ENCODE results near the gene GABRR1. TPM values are rescaled to one million over a fixed set of nuclear protein-coding genes. Genes with fewer than 3 reads are reported as not detected.

The GABRR1 gene
- total RNA-seq, 2 experiments from 2014 or later, result not detected

DNA sequence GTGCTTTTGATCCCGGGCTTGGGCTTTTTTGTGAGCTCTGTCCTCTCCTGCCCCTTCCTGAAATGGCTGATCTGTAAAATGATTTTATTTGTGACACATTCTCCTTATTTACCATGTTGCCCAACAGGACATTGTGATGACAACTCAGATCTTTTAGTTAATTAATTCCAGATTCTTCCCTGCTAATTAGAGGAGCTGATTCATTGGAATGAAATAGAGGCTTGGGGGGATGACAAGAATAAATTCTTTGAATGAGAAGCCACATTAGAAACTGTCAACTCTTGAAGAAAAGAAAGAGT, 26.1 kb upstream of the GABRR1 start:
- DNase-seq (ENCODE audit: low spot score), result no peak
- POLR2A ChIA-PET, result interaction anchor here (0.6 to 1.3 kb wide), 3 partner anchors 11 to 280 kb away, joined by 3 to 5 read pairs (median 4); partner anchors contain the start of genes PNRC1 and RNGTT
- H4K20me1 ChIP-seq (ENCODE audit: insufficient read depth, low read length), result no peaks in the 10 kb centered on the region
- CTCF ChIA-PET (ENCODE audit: unreplicated experiment), result interaction anchor here (1.0 kb wide), 1 partner anchor 97 kb away, joined by 3 read pairs; the partner anchor contains the start of gene PM20D2
- intact Hi-C loops (cut with micrococcal nuclease; ENCODE audit: unreplicated experiment), result no loop called here
- peak overlapping the region; percentile 40; the same call in 1 of the 2 replicates for H3K4me2 ChIP-seq (ENCODE audit: low read length)
- no peak overlapping the region for H3K4me3 ChIP-seq (ENCODE audit: low read depth, low read length, poor library complexity, severe bottlenecking)
- H3K9me2 ChIP-seq (ENCODE audit: insufficient read depth, low read length), result no peaks in the 10 kb centered on the region
- H3K4me1 ChIP-seq (ENCODE audit: insufficient read depth, low read length, poor library complexity, severe bottlenecking), result peaks cover 43% of the 10 kb centered on the region
- H3K9me3 ChIP-seq (ENCODE audit: low read length), result 0 out of 2 replicates have a peak, but pooled peaks cover 4% of the 10 kb centered on the region
- no peaks in the 10 kb centered on the region for H3K79me2 ChIP-seq (ENCODE audit: insufficient read depth, low read depth, low read length)
- no peaks in the 10 kb centered on the region for H3K36me3 ChIP-seq (ENCODE audit: insufficient read depth, low read length)
- TF ChIP-seq EZH2phosphoT487 (IDR thresholded peaks at IDR 0.05; ENCODE audit: borderline replicate concordance, low read depth, low read length), result no peak
- no peak for TF ChIP-seq CTCF (conservative IDR thresholded peaks at IDR 0.05; ENCODE audit: low read length)
- no peak overlapping the region for H3K27ac ChIP-seq (ENCODE audit: low read depth, low read length, poor library complexity, severe bottlenecking)
- H2AFZ ChIP-seq (ENCODE audit: low read length), result peak overlapping the region; percentile 34; the same call in 1 of the 2 replicates
- BruUV-seq (replicated peaks), result no TSS peak

DNA sequence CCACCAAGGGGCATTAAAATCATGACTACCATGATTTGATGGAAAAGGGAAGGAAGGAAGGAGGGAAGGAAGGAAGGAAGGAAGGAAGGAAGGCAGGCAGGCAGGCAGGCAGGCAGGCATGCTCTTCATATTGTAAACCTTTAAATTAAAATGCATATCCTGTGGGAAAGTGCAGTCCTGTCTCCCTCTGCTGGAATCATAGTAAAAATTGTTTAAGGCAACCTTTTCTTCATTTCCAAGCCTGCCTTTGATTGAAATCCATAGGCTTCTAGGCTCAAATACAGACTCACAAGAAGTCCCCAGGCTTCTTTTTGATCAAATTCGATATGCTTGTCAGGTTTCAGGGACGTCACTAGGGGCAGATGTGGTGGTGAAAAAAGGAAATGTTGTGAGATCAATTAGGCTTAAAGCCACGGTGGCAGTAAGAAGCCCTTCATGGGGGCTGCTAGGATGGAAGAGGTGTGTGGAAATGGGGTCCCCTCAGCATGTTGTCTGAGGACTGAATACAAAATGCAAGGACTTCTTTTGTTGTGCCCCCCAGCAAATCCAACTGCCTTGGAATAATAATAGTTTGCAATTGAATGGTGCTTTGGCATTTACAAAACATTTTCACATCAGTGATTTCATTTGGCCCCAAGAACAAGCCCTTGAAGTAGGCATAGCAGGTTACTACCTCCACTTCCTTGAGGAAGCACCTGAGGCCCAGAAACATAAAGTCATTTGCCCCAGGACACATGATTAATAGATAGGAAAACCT, 25.6 kb upstream of the GABRR1 start:
- ChIA-PET POLR2A (interaction anchor here (1.3 kb wide), 1 partner anchor 10 kb away, joined by 3 read pairs; no protein-coding TSS in a partner anchor), CTCF (ENCODE audit: unreplicated experiment) (no interaction called here)
- peak overlapping the region; percentile 40 for H3K4me2 ChIP-seq (ENCODE audit: low read length)
- no peaks in the 10 kb centered on the region for H3K36me3 ChIP-seq (ENCODE audit: insufficient read depth, low read length)
- H3K4me3 ChIP-seq (ENCODE audit: low read depth, low read length, poor library complexity, severe bottlenecking), result no peak overlapping the region
- H3K4me1 ChIP-seq (ENCODE audit: insufficient read depth, low read length, poor library complexity, severe bottlenecking), result peaks cover 43% of the 10 kb centered on the region
- H3K27ac ChIP-seq (ENCODE audit: low read depth, low read length, poor library complexity, severe bottlenecking), result no peak overlapping the region
- peak; percentile 76 for TF ChIP-seq CTCF (conservative IDR thresholded peaks at IDR 0.05; ENCODE audit: low read length)
- no peak for TF ChIP-seq EZH2phosphoT487 (IDR thresholded peaks at IDR 0.05; ENCODE audit: borderline replicate concordance, low read depth, low read length)
- 0 out of 2 replicates have a peak, but pooled peaks cover 4% of the 10 kb centered on the region for H3K9me3 ChIP-seq (ENCODE audit: low read length)
- no peaks in the 10 kb centered on the region for H4K20me1 ChIP-seq (ENCODE audit: insufficient read depth, low read length)
- DNase-seq (ENCODE audit: low spot score), result peak; percentile 56
- BruUV-seq (replicated peaks), result no TSS peak
- no peaks in the 10 kb centered on the region for H3K79me2 ChIP-seq (ENCODE audit: insufficient read depth, low read depth, low read length)
- intact Hi-C loops (cut with micrococcal nuclease; ENCODE audit: unreplicated experiment), result loop anchor here (1.0 kb wide), 2 partner anchors 120 to 260 kb away; no protein-coding TSS in a partner anchor
- H2AFZ ChIP-seq (ENCODE audit: low read length), result peak overlapping the region; percentile 34; the same call in 1 of the 2 replicates
- no peaks in the 10 kb centered on the region for H3K9me2 ChIP-seq (ENCODE audit: insufficient read depth, low read length)

DNA sequence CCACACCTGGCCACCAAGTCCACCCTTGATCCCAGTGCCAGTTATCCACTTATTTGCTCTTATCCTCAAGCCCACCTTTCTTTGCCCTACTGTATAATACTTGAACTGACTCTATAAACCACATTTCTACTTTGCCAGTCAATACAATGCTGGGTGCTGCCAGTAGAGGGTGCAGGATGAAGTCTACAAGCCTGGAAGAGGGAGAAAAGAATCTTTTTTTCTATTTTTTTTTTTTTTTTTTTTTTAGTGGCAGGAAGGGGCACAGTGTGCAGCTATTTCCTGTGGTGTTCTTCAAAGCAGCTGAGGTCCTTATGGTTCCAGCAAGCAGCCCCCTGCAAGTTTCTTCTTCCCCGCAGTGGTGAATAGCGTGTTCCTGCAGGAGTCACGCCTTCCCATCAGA, 22.2 kb upstream of the GABRR1 start:
- H3K4me1 ChIP-seq (ENCODE audit: insufficient read depth, low read length, poor library complexity, severe bottlenecking), result peaks cover 36% of the 10 kb centered on the region
- H3K36me3 ChIP-seq (ENCODE audit: insufficient read depth, low read length), result no peaks in the 10 kb centered on the region
- no peaks in the 10 kb centered on the region for H3K79me2 ChIP-seq (ENCODE audit: insufficient read depth, low read depth, low read length)
- no TSS peak for BruUV-seq (replicated peaks)
- TF ChIP-seq CTCF (conservative IDR thresholded peaks at IDR 0.05; ENCODE audit: low read length) (peak; percentile 77), EZH2phosphoT487 (IDR thresholded peaks at IDR 0.05; ENCODE audit: borderline replicate concordance, low read depth, low read length) (no peak)
- CTCF ChIA-PET (ENCODE audit: unreplicated experiment), result no interaction called here
- H3K9me2 ChIP-seq (ENCODE audit: insufficient read depth, low read length), result no peaks in the 10 kb centered on the region
- H3K4me3 ChIP-seq (ENCODE audit: low read depth, low read length, poor library complexity, severe bottlenecking), result no peak overlapping the region
- H3K4me2 ChIP-seq (ENCODE audit: low read length), result peak overlapping the region; percentile 47
- H3K27ac ChIP-seq (ENCODE audit: low read depth, low read length, poor library complexity, severe bottlenecking), result no peak overlapping the region
- intact Hi-C loops (cut with micrococcal nuclease; ENCODE audit: unreplicated experiment), result no loop called here
- peak overlapping the region; percentile 68; the same call in 1 of the 2 replicates for H2AFZ ChIP-seq (ENCODE audit: low read length)
- H3K9me3 ChIP-seq (ENCODE audit: low read length), result no peaks in the 10 kb centered on the region
- DNase-seq (ENCODE audit: low spot score), result peak; percentile 66
- no peaks in the 10 kb centered on the region for H4K20me1 ChIP-seq (ENCODE audit: insufficient read depth, low read length)
- POLR2A ChIA-PET, result no interaction called here

All from OCI-LY7 (cell line).